K562 (cell line): ENCODE measurements around the gene AHI1. TPM values are rescaled to one million over a fixed set of nuclear protein-coding genes. Genes with fewer than 3 reads are reported as not detected.

Experiments
- ATAC-seq: fragments of 200-7000 bp; cut with Tn5 transposase; 3 replicates; pipeline ENCODE4 v1.9.1; 2020; ENCODE audit warnings: moderate library complexity
- BruUV-seq: library from RNA; stranded (reverse); fragments of 400-500 nt; replicated peaks from 2 replicates; lab custom pipeline; 2021; lab: Mats Ljungman, UMichigan
- CTCF ChIA-PET: fragments of 300-600 bp; formaldehyde crosslinking; extraction: SDS; loops from one replicate; lab custom pipeline; 2021; ENCODE audit warnings: low intra/inter-chr PET ratio; lab: Yijun Ruan, JAX
- POLR2A ChIA-PET: fragments of 300-600, 350-650 bp; sonication (Branson Sonifier 250); formaldehyde crosslinking; extraction: SDS; loops from one replicate; lab custom pipeline; 2021; ENCODE audit warnings: antibody characterized with exemption, inconsistent platforms; lab: Yijun Ruan, JAX
- DNase-seq, 4 experiments: peaks; one replicate each; pipeline versions ENCODE4 v3.0.0 to v3.0.0-alpha.2; 2011 to 2018; ENCODE audit warnings: low spot score in 3 of 4, mixed read lengths in 3 of 4; ENCODE audit errors: extremely low read depth in 1 of 4
- FAIRE-seq: peaks from 2 replicates; lab custom pipeline; 2011; peaks lifted over from hg19 to GRCh38; lab: Jason Lieb, UNC
- H2AFZ ChIP-seq: 2 replicates; pipeline ENCODE4 v1.6.0; 2011; ENCODE audit warnings: low read depth, low read length, control low read depth, inconsistent platforms
- H3K27ac ChIP-seq: fragments of 200-600 bp; 3 replicates; pipeline ENCODE4 v1.8.0; 2011; ENCODE audit warnings: low read depth, mild to moderate bottlenecking, control low read depth, inconsistent platforms, low read length, moderate library complexity, mixed read lengths; ENCODE audit errors: extremely low read depth
- H3K27me3 ChIP-seq, 2 experiments: fragments of 300-600 bp in 1 of 2; 2 replicates in 1 of 2; 3 replicates in 1 of 2; pipeline versions ENCODE4 v1.6.0 to v1.8.0; 2011; ENCODE audit warnings: inconsistent platforms in 2 of 2, low read length in 2 of 2, mild to moderate bottlenecking in 1 of 2, mixed read lengths in 1 of 2, moderate library complexity in 1 of 2; ENCODE audit not compliant: control insufficient read depth in 2 of 2, insufficient read depth in 2 of 2
- H3K36me3 ChIP-seq: fragments of 300-600 bp; 3 replicates; pipeline ENCODE4 v1.8.0; 2011; ENCODE audit warnings: mild to moderate bottlenecking, low read length, inconsistent platforms; ENCODE audit not compliant: control insufficient read depth, insufficient read depth
- H3K4me1 ChIP-seq, 2 experiments: fragments of 200-600 bp in 1 of 2; replicated peaks in 1 of 2; 2 replicates in 1 of 2; 3 replicates in 1 of 2; pipeline versions ENCODE4 v1.5.1 to v1.8.0; 2011; ENCODE audit warnings: inconsistent platforms in 2 of 2, low read length in 2 of 2, mild to moderate bottlenecking in 1 of 2, mixed read lengths in 1 of 2, moderate library complexity in 1 of 2; ENCODE audit not compliant: control insufficient read depth in 2 of 2, insufficient read depth in 2 of 2
- H3K4me2 ChIP-seq: 2 replicates; pipeline ENCODE4 v1.6.1; 2011; ENCODE audit warnings: low read length, control low read depth, inconsistent platforms, mixed read lengths; ENCODE audit not compliant: insufficient read depth
- H3K4me3 ChIP-seq: fragments of 200-600 bp; sonication (generic), shearing (Covaris generic); 2 replicates; pipeline ENCODE4 v1.5.1; 2016; ENCODE audit warnings: control low read depth, inconsistent platforms
- H3K79me2 ChIP-seq: fragments of 200-600 bp; 3 replicates; pipeline ENCODE4 v1.8.0; 2011; ENCODE audit warnings: low read length, inconsistent platforms; ENCODE audit not compliant: control insufficient read depth, insufficient read depth
- H3K9ac ChIP-seq, 2 experiments: 2 replicates each; pipeline versions ENCODE4 v1.6.0 to v1.6.1; 2011; ENCODE audit warnings: low read depth in 2 of 2, low read length in 2 of 2, control low read depth in 1 of 2, inconsistent platforms in 1 of 2, mild to moderate bottlenecking in 1 of 2, mixed read lengths in 1 of 2; ENCODE audit not compliant: insufficient read depth in 1 of 2
- H3K9me1 ChIP-seq: one replicate; pipeline ENCODE4 v1.6.0; 2011; ENCODE audit warnings: inconsistent platforms, mild to moderate bottlenecking, low read length, moderate library complexity; ENCODE audit not compliant: control insufficient read depth, insufficient read depth
- H3K9me3 ChIP-seq: replicated peaks from 2 replicates; pipeline ENCODE4 v1.5.1; 2011; ENCODE audit warnings: low read depth, low read length, inconsistent platforms; ENCODE audit not compliant: control insufficient read depth, insufficient read depth
- H4K20me1 ChIP-seq: replicated peaks from 2 replicates; pipeline ENCODE4 v1.6.1; 2011; ENCODE audit warnings: low read length, inconsistent platforms, mixed read lengths; ENCODE audit not compliant: control insufficient read depth, insufficient read depth
- ARID3A ChIP-seq: IDR thresholded peaks from 2 replicates; pipeline ENCODE4 v1.6.1; 2012; ENCODE audit warnings: low read depth, low read length, improper control_type of control experiment, borderline replicate concordance
- BRCA1 ChIP-seq, 2 experiments: fragments of 450-650 bp in 1 of 2; sonication (generic) in 1 of 2; formaldehyde crosslinking in 1 of 2; IDR thresholded peaks; 2 replicates each; pipeline versions ENCODE4 v1.5.0 to v1.6.1; 2017 to 2020; ENCODE audit warnings: mild to moderate bottlenecking in 1 of 2, missing genetic modification reagents in 1 of 2
- DPF2 ChIP-seq: fragments of 450-650 bp; IDR thresholded peaks from 2 replicates; pipeline ENCODE4 v1.6.1; 2016
- E2F6 ChIP-seq, 2 experiments: IDR thresholded peaks; 2 replicates each; pipeline ENCODE4 v1.6.1; 2011; ENCODE audit warnings: borderline replicate concordance in 1 of 2, control low read depth in 1 of 2, low read depth in 1 of 2, low read length in 1 of 2, mild to moderate bottlenecking in 1 of 2, mixed read lengths in 1 of 2, moderate library complexity in 1 of 2; ENCODE audit not compliant: insufficient read depth in 1 of 2, insufficient read length in 1 of 2, poor library complexity in 1 of 2, severe bottlenecking in 1 of 2; ENCODE audit errors: extremely low read depth in 1 of 2
- NEUROD1 ChIP-seq: fragments of 150-350 bp; IDR thresholded peaks from 2 replicates; pipeline ENCODE4 v1.6.1; 2014; ENCODE audit warnings: borderline replicate concordance, low read length, low read depth; ENCODE audit not compliant: partially characterized antibody
- NR1H2 ChIP-seq: sonication (generic); formaldehyde crosslinking; IDR thresholded peaks from 2 replicates; pipeline ENCODE4 v1.4.0; 2020; ENCODE audit warnings: mild to moderate bottlenecking, missing genetic modification reagents
- PTBP1 ChIP-seq: fragments of 200-400 bp; formaldehyde crosslinking; IDR thresholded peaks from 2 replicates; pipeline ENCODE4 v1.6.1; 2017; ENCODE audit warnings: low read depth, low read length
- RBM34 ChIP-seq: fragments of 200-400 bp; formaldehyde crosslinking; IDR thresholded peaks from 2 replicates; pipeline ENCODE4 v1.6.1; 2018; ENCODE audit warnings: low read length, borderline replicate concordance; ENCODE audit not compliant: insufficient read depth
- RFX5 ChIP-seq: IDR thresholded peaks from 2 replicates; pipeline ENCODE4 v1.6.1; 2011; ENCODE audit warnings: low read depth, mild to moderate bottlenecking, improper control_type of control experiment, low read length
- ZNF75A ChIP-seq: fragments of 450-650 bp; formaldehyde crosslinking; IDR thresholded peaks from 2 replicates; pipeline ENCODE4 v1.4.0; 2020; ENCODE audit warnings: mild to moderate bottlenecking
- ZNF79 ChIP-seq: fragments of 250-450 bp; sonication (Bioruptor Pico); IDR thresholded peaks from 2 replicates; pipeline ENCODE4 v1.4.0; 2020; ENCODE audit warnings: low read depth, mild to moderate bottlenecking, moderate library complexity
- WGBS: fragments of 100-300 bp; shearing (Covaris generic); methylation state at CpG from one replicate; pipeline ENCODE4 v1.1.6; 2016; ENCODE audit warnings: low coverage, mixed read lengths; ENCODE audit not compliant: insufficient coverage; ENCODE audit errors: missing lambda C conversion rate; 5-methylcytosine and 5-hydroxymethylcytosine counted together
- in situ Hi-C: fragments of 300-500 bp; cut with MboI; formaldehyde crosslinking; loops from 4 replicates; pipeline ENCODE4 v1.15.0; 2018; ENCODE audit warnings: inconsistent platforms, mixed read lengths
- intact Hi-C: fragments of 100-400 bp; cut with micrococcal nuclease; formaldehyde crosslinking; loops from 2 replicates; pipeline ENCODE4 v1.14.2; 2022
- polyA plus RNA-seq, 8 experiments: library from polyadenylated mRNA; depleted of rRNA in 4 of 8; stranded (reverse) in 5 of 8; unstranded in 3 of 8; fragments of >200 nt; fragmentation: Nextera tagmentation in 2 of 8; fragmentation: Illumina TruSeq in 1 of 8; extraction: Ambion mirVana in 2 of 8; extraction: Trizol in 1 of 8; gene quantifications; 2 replicates each; pipeline versions ENCODE4 v1.2.1 to v1.2.3, GENCODE V29; 2011 to 2014; ENCODE audit warnings: inconsistent platforms in 1 of 8, missing spikeins in 1 of 8
- total RNA-seq, 7 experiments: library from RNA; depleted of rRNA in 6 of 7; stranded (reverse); fragments of >200 nt in 6 of 7; fragmentation: Illumina TruSeq in 2 of 7; extraction: Trizol in 2 of 7; gene quantifications; 2 replicates each; pipeline versions ENCODE4 v1.2.1 to v1.2.3, GENCODE V29; 2011 to 2021; ENCODE audit warnings: low replicate concordance in 1 of 7
- TF ChIP-seq, protein P1 (sequence below): IDR thresholded peaks from 3 replicates; pipeline ENCODE4 v1.6.1; 2011; ENCODE audit warnings: borderline replicate concordance, mild to moderate bottlenecking; ENCODE audit not compliant: insufficient read length, insufficient read depth

Gene AHI1
- total and polyA plus RNA-seq, 9 of the 15 experiments (the other 6 are each of a cell fraction or from before 2014, with no cell fraction given), result 24.7 to 54.9 (median 32.2) TPM

DNA sequence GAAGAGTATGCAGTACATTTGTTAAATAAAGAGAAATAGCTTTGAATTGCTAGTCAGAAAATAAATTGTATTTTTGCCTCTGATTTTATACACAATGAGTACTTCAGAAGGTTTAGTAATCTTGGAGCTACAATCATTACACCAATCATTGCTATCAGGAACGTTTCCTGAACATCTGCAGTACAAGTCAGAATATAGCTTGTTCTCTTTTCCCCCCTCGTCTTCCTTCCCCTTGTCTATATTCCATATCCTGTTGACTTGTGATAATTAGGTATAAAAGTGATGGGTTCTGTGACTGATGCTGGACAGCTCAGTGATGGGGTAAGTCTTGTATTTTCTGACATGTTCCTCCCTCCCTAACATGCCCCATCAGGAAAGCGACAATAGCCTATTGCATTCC is 94.0 kb downstream of the AHI1 start:
- ATAC-seq (no peak), FAIRE-seq (no peak)
- 45% methylated on average over 3 of the region's 3 CpGs for WGBS
- H3K4me3 ChIP-seq, result no peak overlapping the region
- in situ Hi-C loops, result no loop called here
- BruUV-seq, result no TSS peak
- peaks cover 31% of the 10 kb centered on the region; the same call in 2 of the 3 replicates for H3K36me3 ChIP-seq
- H3K9me3 ChIP-seq, result no peaks in the 10 kb centered on the region
- no peaks in the 10 kb centered on the region for H4K20me1 ChIP-seq
- H3K4me2 ChIP-seq, result no peak overlapping the region
- no peaks in the 10 kb centered on the region for H3K9me1 ChIP-seq
- POLR2A ChIA-PET, result interaction anchor here (0.5 to 1.0 kb wide), 3 partner anchors 10 to 1230 kb away, joined by 3 to 4 read pairs (median 3); no protein-coding TSS in a partner anchor
- no peaks in the 10 kb centered on the region for H3K79me2 ChIP-seq
- intact Hi-C loops, result no loop called here
- H3K4me1 ChIP-seq, result no peaks in the 10 kb centered on the region
- H2AFZ ChIP-seq, result no peak overlapping the region
- H3K27me3 ChIP-seq, result no peaks in the 10 kb centered on the region
- no peak for TF ChIP-seq ZNF75A
- TF ChIP-seq ARID3A, result no peak
- no peak for TF ChIP-seq DPF2
- no peak for TF ChIP-seq RBM34
- no peak for TF ChIP-seq RFX5
- no peak for TF ChIP-seq PTBP1
- TF ChIP-seq NEUROD1, result no peak
- TF ChIP-seq E2F6 (IDR thresholded peaks at IDR 0.05; ENCODE audit: borderline replicate concordance in 1 of 2, extremely low read depth in 1 of 2, insufficient read depth in 1 of 2, insufficient read length in 1 of 2, low read depth in 1 of 2, low read length in 1 of 2, poor library complexity in 1 of 2, severe bottlenecking in 1 of 2), result no peak
- TF ChIP-seq NR1H2, result no peak
- TF ChIP-seq, protein P1, sequence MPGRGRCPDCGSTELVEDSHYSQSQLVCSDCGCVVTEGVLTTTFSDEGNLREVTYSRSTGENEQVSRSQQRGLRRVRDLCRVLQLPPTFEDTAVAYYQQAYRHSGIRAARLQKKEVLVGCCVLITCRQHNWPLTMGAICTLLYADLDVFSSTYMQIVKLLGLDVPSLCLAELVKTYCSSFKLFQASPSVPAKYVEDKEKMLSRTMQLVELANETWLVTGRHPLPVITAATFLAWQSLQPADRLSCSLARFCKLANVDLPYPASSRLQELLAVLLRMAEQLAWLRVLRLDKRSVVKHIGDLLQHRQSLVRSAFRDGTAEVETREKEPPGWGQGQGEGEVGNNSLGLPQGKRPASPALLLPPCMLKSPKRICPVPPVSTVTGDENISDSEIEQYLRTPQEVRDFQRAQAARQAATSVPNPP, result no peak
- no peak for TF ChIP-seq BRCA1 (IDR thresholded peaks at IDR 0.05)
- no peak for TF ChIP-seq BRCA1 (CRISPR knock-in tag; IDR thresholded peaks at IDR 0.05)
- no peak for TF ChIP-seq ZNF79 (CRISPR knock-in tag)
- TF ChIP-seq, all 486 proteins: peak for 0
- no peak overlapping the region for H3K9ac ChIP-seq
- H3K27ac ChIP-seq, result no peak overlapping the region
- DNase-seq, result no peak
- CTCF ChIA-PET, result no interaction called here
